ENCODE results near the gene ZC3H18.
A peak's percentile ranks its signal among the peaks of the same experiment; 100 is the strongest.

ZC3H18 gene

GRCh38 chr16:88560714-88561484 lies 9.3 kb upstream of the ZC3H18 start:
- no peak overlapping the region for H3K27ac ChIP-seq
- TF ChIP-seq CTCF (conservative IDR thresholded peaks at IDR 0.05) (no peak), ZFX (IDR thresholded peaks at IDR 0.05) (no peak)

- no peak overlapping the region for H3K27ac ChIP-seq
- TF ChIP-seq CTCF (conservative IDR thresholded peaks at IDR 0.05) (peak; percentile 59), ZFX (IDR thresholded peaks at IDR 0.05) (no peak)
These were observed 8.5 kb upstream of the ZC3H18 start for GRCh38 chr16:88561485-88562359.

DNA sequence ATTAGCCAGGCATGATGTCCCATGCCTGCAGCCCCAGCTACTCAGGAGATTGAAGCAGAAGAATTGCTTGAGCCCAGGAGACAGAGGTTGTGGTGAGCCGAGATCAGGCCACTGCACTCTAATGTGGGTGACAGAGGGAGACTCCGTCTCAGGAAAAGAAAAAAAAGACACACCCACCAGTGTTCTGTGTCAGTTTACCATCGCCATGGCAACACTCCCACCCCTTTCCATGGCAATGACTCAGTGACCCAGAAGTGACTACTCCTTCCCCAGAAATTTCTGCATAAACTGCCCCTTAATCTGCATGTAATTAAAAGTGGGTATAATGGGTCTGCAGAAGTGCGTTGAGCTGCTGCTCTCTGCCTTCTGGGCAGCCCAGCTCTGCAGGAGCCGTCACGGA lies 4.0 kb upstream of the ZC3H18 start:
- H3K27ac ChIP-seq, result no peak overlapping the region
- TF ChIP-seq ZFX (IDR thresholded peaks at IDR 0.05) (no peak), CTCF (conservative IDR thresholded peaks at IDR 0.05) (no peak)

- H3K27ac ChIP-seq, result peak overlapping the region; percentile 84
These were observed 1.2 kb upstream of the ZC3H18 start for GRCh38 chr16:88568710-88569613.

GRCh38 chr16:88569614-88569984 lies 604 bp upstream of the ZC3H18 start:
- TF ChIP-seq ZFX (IDR thresholded peaks at IDR 0.05) (no peak), CTCF (conservative IDR thresholded peaks at IDR 0.05) (no peak)
- peak overlapping the region; percentile 84 for H3K27ac ChIP-seq

More at GRCh38 chr16:88568710-88569613, 1.2 kb upstream of the ZC3H18 start:
- TF ChIP-seq CTCF (conservative IDR thresholded peaks at IDR 0.05), result no peak
- TF ChIP-seq ZFX (IDR thresholded peaks at IDR 0.05), result no peak

GRCh38 chr16:88570691-88571092 lies 489 bp downstream of the ZC3H18 start:
- TF ChIP-seq CTCF (conservative IDR thresholded peaks at IDR 0.05) (no peak), ZFX (IDR thresholded peaks at IDR 0.05) (peak; percentile 72; the same call in 1 of the 2 replicates)
- H3K27ac ChIP-seq, result peak overlapping the region; percentile 84
